HG03575 (cell line): Measurements from ENCODE around the gene TMEM258.

Experiments
- ATAC-seq: cut with Tn5 transposase; IDR thresholded peaks from one replicate; pipeline ENCODE4 v1.9.1; 2021; ENCODE audit not compliant: unreplicated experiment, insufficient number of reproducible peaks, low FRiP score; ENCODE audit errors: extremely low read depth

The TMEM258 gene

GRCh38 chr11:61750631-61751273, 41.6 kb downstream of the TMEM258 start:
- ATAC-seq, result no peak

DNA sequence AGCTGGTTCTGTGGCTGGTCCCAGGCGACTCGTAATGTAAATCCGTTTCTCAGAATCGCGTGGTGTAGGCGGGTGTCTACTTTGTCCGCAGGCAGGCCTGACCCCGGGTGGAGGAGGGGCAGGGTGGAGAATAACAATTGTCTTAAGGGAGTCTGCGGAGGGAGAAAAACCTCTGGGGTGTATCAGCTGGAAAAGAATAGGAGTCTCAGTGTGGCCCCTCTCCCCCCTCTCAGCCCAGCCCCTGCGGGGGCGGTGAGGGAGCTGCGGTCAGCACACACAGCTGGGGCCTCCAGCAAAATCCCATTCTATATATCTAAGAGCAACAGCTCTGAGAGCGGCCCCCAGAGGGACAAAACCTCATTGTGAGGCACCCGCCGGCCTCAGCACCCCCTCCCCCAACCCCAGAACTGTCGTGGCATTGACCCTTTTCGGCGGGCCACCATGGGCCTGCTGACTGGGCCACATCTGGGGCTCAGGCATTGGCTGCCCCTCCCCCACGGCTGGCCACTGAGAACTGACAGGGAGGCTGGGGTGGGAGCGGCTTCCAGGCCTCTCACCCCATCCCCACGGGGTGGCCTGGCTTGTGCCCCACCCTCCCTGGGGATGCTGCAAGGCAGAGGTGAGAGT, 42.7 kb downstream of the TMEM258 start:
- ATAC-seq, result no peak

- no peak for ATAC-seq
These were observed 44.5 kb downstream of the TMEM258 start for GRCh38 chr11:61747967-61748285.

GRCh38 chr11:61747192-61747966, 45.0 kb downstream of the TMEM258 start:
- ATAC-seq, result no peak

GRCh38 chr11:61746442-61747191, 45.8 kb downstream of the TMEM258 start:
- no peak for ATAC-seq

DNA sequence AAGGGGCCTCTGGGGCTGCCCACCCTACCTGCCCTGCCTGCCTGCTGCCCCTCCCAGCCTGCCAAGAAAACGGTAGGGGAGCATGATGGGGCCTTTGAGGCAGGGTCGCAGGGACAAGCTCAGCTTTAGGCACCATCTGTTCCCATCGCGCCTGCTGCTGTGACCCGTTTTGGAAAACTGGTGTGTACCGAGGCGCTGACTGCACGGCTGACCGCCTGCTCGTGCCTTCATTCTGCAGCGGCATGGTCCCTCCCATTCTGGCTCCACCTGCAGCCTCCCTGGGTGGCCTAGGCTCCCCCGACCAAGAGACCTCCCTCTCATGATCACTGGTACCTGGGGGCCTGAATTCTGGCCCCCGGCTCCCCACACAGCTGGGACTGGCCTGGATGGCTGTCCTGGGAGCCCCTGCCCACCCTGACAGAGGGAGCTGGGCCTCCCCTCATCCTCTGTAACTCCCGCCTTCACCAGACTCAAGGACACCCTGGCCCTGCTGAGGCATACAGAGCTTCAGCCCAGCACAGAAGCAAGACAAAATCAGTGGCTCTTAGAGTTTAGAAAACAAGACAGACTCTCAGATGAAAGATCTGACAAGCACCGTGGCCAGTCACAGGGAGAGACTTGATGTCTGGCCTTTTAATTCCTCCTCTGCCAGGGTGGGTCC, 46.5 kb downstream of the TMEM258 start:
- no peak for ATAC-seq

GRCh38 chr11:61744609-61745156, 47.7 kb downstream of the TMEM258 start:
- no peak for ATAC-seq

DNA sequence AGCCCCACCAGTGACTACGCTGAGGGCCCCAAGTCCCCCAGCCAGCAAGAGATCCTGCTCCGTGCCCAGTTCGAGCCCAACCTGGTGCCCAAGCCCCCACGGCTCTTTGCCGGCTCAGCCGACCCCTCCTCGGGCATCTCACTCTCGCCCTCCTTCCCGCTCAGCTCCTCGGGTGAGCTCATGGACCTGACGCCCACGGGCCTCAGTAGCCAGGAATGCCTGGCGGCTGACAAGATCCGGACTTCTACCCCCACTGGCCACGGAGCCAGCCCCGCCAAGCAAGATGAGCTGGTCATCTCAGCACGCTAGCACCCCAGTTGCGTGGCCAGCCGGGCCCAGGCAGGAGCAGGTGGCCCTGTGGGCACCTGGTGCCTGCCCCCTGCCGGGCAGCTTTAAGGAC, 48.2 kb downstream of the TMEM258 start:
- ATAC-seq, result no peak

- no peak for ATAC-seq
These were observed 48.8 kb downstream of the TMEM258 start for GRCh38 chr11:61743486-61744095.

DNA sequence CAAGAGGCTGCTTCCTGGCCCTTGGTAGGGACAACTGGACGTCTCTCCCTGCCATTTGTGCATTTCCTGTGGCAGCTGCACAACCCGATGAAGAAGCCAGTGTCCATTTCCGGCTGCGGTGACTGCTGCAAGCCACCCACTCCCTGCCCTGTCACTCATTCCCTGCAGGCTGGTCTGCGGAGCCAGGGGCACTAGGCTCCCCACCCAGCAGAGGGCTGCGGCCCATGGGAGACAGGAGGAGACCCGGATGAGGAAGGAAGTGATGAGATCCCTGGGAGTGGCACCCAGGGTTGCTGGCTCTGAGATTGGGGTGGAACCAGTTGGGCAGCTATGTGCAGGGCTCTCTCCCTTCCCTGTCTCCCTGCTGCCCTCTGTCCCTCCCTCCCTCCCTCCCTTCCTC, 50.0 kb downstream of the TMEM258 start:
- no peak for ATAC-seq

GRCh38 chr11:61739966-61740365, 52.4 kb downstream of the TMEM258 start:
- ATAC-seq, result no peak

- no peak for ATAC-seq
These were observed 53.0 kb downstream of the TMEM258 start for GRCh38 chr11:61739413-61739812.
